Neural cell (in vitro differentiated cells): ENCODE measurements around the gene PPOX. TPM values are rescaled to one million over a fixed set of nuclear protein-coding genes. Genes with fewer than 3 reads are reported as not detected.

Experiments
- H2AFZ ChIP-seq: fragments of 200-600, 300-800 bp; sonication (generic), shearing (Covaris generic); 2 replicates; pipeline ENCODE4 v1.6.0; 2014; ENCODE audit warnings: low read depth, mild to moderate bottlenecking, antibody characterized with exemption, low read length, moderate library complexity
- H3F3A ChIP-seq: fragments of 200-600 bp; shearing (Covaris generic); 2 replicates; pipeline ENCODE4 v1.6.1; 2016; ENCODE audit warnings: mild to moderate bottlenecking, moderate library complexity, mixed read lengths, antibody characterized with exemption, low read length; ENCODE audit not compliant: insufficient read depth, poor library complexity, severe bottlenecking
- H3K27ac ChIP-seq: fragments of 200-600, 300-800 bp; sonication (generic), shearing (Covaris generic); 2 replicates; pipeline ENCODE4 v1.5.1; 2014; ENCODE audit warnings: mild to moderate bottlenecking, low read length, moderate library complexity
- H3K27me3 ChIP-seq: fragments of 300-800, 200-600 bp; sonication (generic), shearing (Covaris generic); 2 replicates; pipeline ENCODE4 v1.6.0; 2014; ENCODE audit warnings: mild to moderate bottlenecking, low read depth, low read length, moderate library complexity; ENCODE audit not compliant: insufficient read depth
- H3K36me3 ChIP-seq: fragments of 300-800, 200-600 bp; sonication (generic), shearing (Covaris generic); 2 replicates; pipeline ENCODE4 v1.5.1; 2014; ENCODE audit warnings: mild to moderate bottlenecking, antibody characterized with exemption, low read length, moderate library complexity; ENCODE audit not compliant: insufficient read depth
- H3K4me2 ChIP-seq: fragments of 300-800, 200-600 bp; sonication (generic), shearing (Covaris generic); 2 replicates; pipeline ENCODE4 v1.6.0; 2014; ENCODE audit warnings: mild to moderate bottlenecking, low read length
- H3K4me3 ChIP-seq: fragments of 300-800, 200-600 bp; sonication (generic), shearing (Covaris generic); 2 replicates; pipeline ENCODE4 v1.5.1; 2014; ENCODE audit warnings: mild to moderate bottlenecking, low read length, moderate library complexity
- H3K79me2 ChIP-seq: fragments of 200-600 bp; shearing (Covaris generic); replicated peaks from 2 replicates; pipeline ENCODE4 v1.6.0; 2014; ENCODE audit warnings: mild to moderate bottlenecking, low read length, moderate library complexity; ENCODE audit not compliant: insufficient read depth
- H3K9ac ChIP-seq: fragments of 300-800, 200-600 bp; sonication (generic), shearing (Covaris generic); 2 replicates; pipeline ENCODE4 v1.6.1; 2016; ENCODE audit warnings: mild to moderate bottlenecking, low read length, mixed read lengths
- H3K9me2 ChIP-seq: fragments of 200-600 bp; shearing (Covaris generic); 2 replicates; pipeline ENCODE4 v1.6.1; 2016; ENCODE audit warnings: mild to moderate bottlenecking, low read length, mixed read lengths; ENCODE audit not compliant: insufficient read depth
- H3K9me3 ChIP-seq: fragments of 200-600, 300-800 bp; sonication (generic), shearing (Covaris generic); 2 replicates; pipeline ENCODE4 v1.6.1; 2016; ENCODE audit warnings: mild to moderate bottlenecking, mixed run types, low read length, moderate library complexity, mixed read lengths
- H4K20me1 ChIP-seq: fragments of 200-600 bp; shearing (Covaris generic); 2 replicates; pipeline ENCODE4 v1.6.1; 2016; ENCODE audit warnings: mild to moderate bottlenecking, mixed run types; ENCODE audit not compliant: insufficient read depth
- EP300 ChIP-seq: fragments of 450-650 bp; conservative IDR thresholded peaks from 2 replicates; pipeline ENCODE4 v1.6.1; 2014; ENCODE audit warnings: antibody characterized with exemption, mild to moderate bottlenecking, moderate library complexity; ENCODE audit not compliant: poor library complexity, severe bottlenecking
- EZH2 ChIP-seq: fragments of 200-600, 300-800 bp; shearing (Covaris generic), sonication (generic); IDR thresholded peaks from 2 replicates; pipeline ENCODE4 v1.6.1; 2014; ENCODE audit warnings: antibody characterized with exemption, low read length, borderline replicate concordance, mild to moderate bottlenecking; ENCODE audit not compliant: insufficient read depth, poor library complexity, severe bottlenecking
- MXI1 ChIP-seq: fragments of 450-650 bp; conservative IDR thresholded peaks from 2 replicates; pipeline ENCODE4 v1.6.1; 2014; ENCODE audit warnings: antibody characterized with exemption, mild to moderate bottlenecking; ENCODE audit not compliant: poor library complexity, severe bottlenecking
- POLR2AphosphoS5 ChIP-seq: IDR thresholded peaks from 2 replicates; pipeline ENCODE4 v1.6.1; 2012
- RAD21 ChIP-seq: fragments of 450-650 bp; conservative IDR thresholded peaks from 2 replicates; pipeline ENCODE4 v1.6.1; 2014; ENCODE audit warnings: antibody characterized with exemption, mild to moderate bottlenecking, moderate library complexity
- REST ChIP-seq: IDR thresholded peaks from 2 replicates; pipeline ENCODE4 v1.6.1; 2012; ENCODE audit warnings: borderline replicate concordance
- SMC3 ChIP-seq: fragments of 450-650 bp; conservative IDR thresholded peaks from 2 replicates; pipeline ENCODE4 v1.6.1; 2014; ENCODE audit warnings: antibody characterized with exemption, mild to moderate bottlenecking, moderate library complexity; ENCODE audit not compliant: poor library complexity
- TAF1 ChIP-seq: IDR thresholded peaks from 2 replicates; pipeline ENCODE4 v1.6.1; 2012; ENCODE audit warnings: low read depth
- polyA plus RNA-seq: library from polyadenylated mRNA; depleted of rRNA; stranded (reverse); fragments of >200 nt; gene quantifications from 2 replicates; pipeline ENCODE4 v1.2.3, GENCODE V29; 2014
- TF ChIP-seq, protein P1 (sequence below): fragments of 450-650 bp; IDR thresholded peaks from 2 replicates; pipeline ENCODE4 v1.5.1; 2014; ENCODE audit warnings: antibody characterized with exemption, mild to moderate bottlenecking, moderate library complexity; ENCODE audit not compliant: poor library complexity, severe bottlenecking

PPOX gene
- polyA plus RNA-seq, 1 donor from 2014 or later, result 93.9 TPM

- H2AFZ ChIP-seq, result no peak overlapping the region
- no peak overlapping the region for H3K4me2 ChIP-seq
- H3F3A ChIP-seq, result no peaks in the 10 kb centered on the region
- H3K79me2 ChIP-seq, result no peaks in the 10 kb centered on the region
- H3K27me3 ChIP-seq, result no peaks in the 10 kb centered on the region
- H3K4me3 ChIP-seq, result no peak overlapping the region
- no peak overlapping the region for H3K9ac ChIP-seq
- H3K27ac ChIP-seq, result no peak overlapping the region
- H3K9me3 ChIP-seq, result no peaks in the 10 kb centered on the region
- no peaks in the 10 kb centered on the region for H3K36me3 ChIP-seq
- no peaks in the 10 kb centered on the region for H3K9me2 ChIP-seq
- H4K20me1 ChIP-seq, result no peaks in the 10 kb centered on the region
- TF ChIP-seq EP300 (no peak), EZH2 (no peak), REST (no peak), MXI1 (no peak), SMC3 (no peak), RAD21 (no peak), POLR2AphosphoS5 (no peak), TAF1 (no peak)
- TF ChIP-seq, protein P1, sequence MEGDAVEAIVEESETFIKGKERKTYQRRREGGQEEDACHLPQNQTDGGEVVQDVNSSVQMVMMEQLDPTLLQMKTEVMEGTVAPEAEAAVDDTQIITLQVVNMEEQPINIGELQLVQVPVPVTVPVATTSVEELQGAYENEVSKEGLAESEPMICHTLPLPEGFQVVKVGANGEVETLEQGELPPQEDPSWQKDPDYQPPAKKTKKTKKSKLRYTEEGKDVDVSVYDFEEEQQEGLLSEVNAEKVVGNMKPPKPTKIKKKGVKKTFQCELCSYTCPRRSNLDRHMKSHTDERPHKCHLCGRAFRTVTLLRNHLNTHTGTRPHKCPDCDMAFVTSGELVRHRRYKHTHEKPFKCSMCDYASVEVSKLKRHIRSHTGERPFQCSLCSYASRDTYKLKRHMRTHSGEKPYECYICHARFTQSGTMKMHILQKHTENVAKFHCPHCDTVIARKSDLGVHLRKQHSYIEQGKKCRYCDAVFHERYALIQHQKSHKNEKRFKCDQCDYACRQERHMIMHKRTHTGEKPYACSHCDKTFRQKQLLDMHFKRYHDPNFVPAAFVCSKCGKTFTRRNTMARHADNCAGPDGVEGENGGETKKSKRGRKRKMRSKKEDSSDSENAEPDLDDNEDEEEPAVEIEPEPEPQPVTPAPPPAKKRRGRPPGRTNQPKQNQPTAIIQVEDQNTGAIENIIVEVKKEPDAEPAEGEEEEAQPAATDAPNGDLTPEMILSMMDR, result no peak
These were observed 53.1 kb downstream of the PPOX start for GRCh38 chr1:161219078-161219892.

DNA sequence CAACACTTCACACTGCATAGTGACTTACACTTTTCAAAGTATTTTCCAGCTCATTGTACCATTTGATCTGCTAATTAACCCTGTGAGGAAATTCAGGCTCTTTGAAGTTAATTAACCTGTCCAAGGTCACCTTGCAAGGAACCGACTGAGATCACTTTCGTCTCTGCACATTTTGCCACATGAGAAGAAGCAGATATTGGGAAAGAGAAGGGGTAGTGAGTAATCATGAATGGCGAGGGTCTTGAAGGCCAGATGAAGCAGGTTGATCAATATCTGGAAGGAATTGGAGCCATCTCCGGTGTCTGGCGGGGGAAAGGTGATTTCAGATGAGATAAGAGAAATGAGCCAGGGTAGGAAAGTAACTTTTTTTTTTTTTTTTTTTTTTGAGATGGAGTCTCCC is 53.8 kb downstream of the PPOX start:
- H2AFZ ChIP-seq, result no peak overlapping the region
- no peaks in the 10 kb centered on the region for H3F3A ChIP-seq
- no peak overlapping the region for H3K4me2 ChIP-seq
- H3K27ac ChIP-seq, result no peak overlapping the region
- no peak overlapping the region for H3K4me3 ChIP-seq
- H3K9me3 ChIP-seq, result no peaks in the 10 kb centered on the region
- no peaks in the 10 kb centered on the region for H3K36me3 ChIP-seq
- no peaks in the 10 kb centered on the region for H4K20me1 ChIP-seq
- H3K9me2 ChIP-seq, result no peaks in the 10 kb centered on the region
- H3K79me2 ChIP-seq, result no peaks in the 10 kb centered on the region
- TF ChIP-seq TAF1, result no peak
- TF ChIP-seq EP300, result no peak
- no peak for TF ChIP-seq RAD21
- no peak for TF ChIP-seq EZH2
- no peak for TF ChIP-seq MXI1
- no peak for TF ChIP-seq REST
- TF ChIP-seq, protein P1, result no peak
- TF ChIP-seq POLR2AphosphoS5, result no peak
- TF ChIP-seq SMC3, result no peak
- H3K9ac ChIP-seq, result no peak overlapping the region
- no peaks in the 10 kb centered on the region for H3K27me3 ChIP-seq
